GM20000 (cell line): Measurements from ENCODE around the gene FBLN7.
"Not testable (repeated sequence)": the region's sequence is repeated elsewhere in the genome, so short reads cannot be mapped to it uniquely, and the experiment has no call there.

ENCODE experiments used
- DNase-seq: peaks from one replicate; pipeline ENCODE4 v3.0.0; 2012; ENCODE audit warnings: low spot score
- CTCF ChIP-seq: IDR thresholded peaks from 2 replicates; pipeline ENCODE4 v1.5.1; 2012; ENCODE audit warnings: mild to moderate bottlenecking, control low read depth; ENCODE audit errors: extremely low read depth, missing control alignments

FBLN7 gene

GRCh38 chr2:112136096-112136495 lies 2.1 kb upstream of the FBLN7 start:
- no peak for TF ChIP-seq CTCF
- DNase-seq, result no peak

GRCh38 chr2:112137516-112138158 lies 548 bp upstream of the FBLN7 start:
- DNase-seq, result peak; percentile 56
- no peak for TF ChIP-seq CTCF

- DNase-seq, result not testable (repeated sequence)
These were observed 939 bp downstream of the FBLN7 start for GRCh38 chr2:112139033-112139614.

GRCh38 chr2:112139661-112140204 lies 1.5 kb downstream of the FBLN7 start:
- not testable (repeated sequence) for DNase-seq

- no peak for DNase-seq
- TF ChIP-seq CTCF, result no peak
These were observed 2.1 kb downstream of the FBLN7 start for GRCh38 chr2:112140205-112140802.

- DNase-seq, result no peak
These were observed 2.9 kb downstream of the FBLN7 start for GRCh38 chr2:112140899-112141625.

GRCh38 chr2:112141626-112142007 lies 3.4 kb downstream of the FBLN7 start:
- DNase-seq, result no peak
- no peak for TF ChIP-seq CTCF

More at GRCh38 chr2:112140899-112141625, 2.9 kb downstream of the FBLN7 start:
- TF ChIP-seq CTCF, result no peak

GRCh38 chr2:112142525-112143078 lies 4.4 kb downstream of the FBLN7 start:
- DNase-seq, result no peak

More at GRCh38 chr2:112142525-112143078, 4.4 kb downstream of the FBLN7 start:
- TF ChIP-seq CTCF, result no peak
